GM12878 (cell line): ENCODE results near the gene TXNL4A. TPM values are rescaled to one million over a fixed set of nuclear protein-coding genes. Genes with fewer than 3 reads are reported as not detected.

Experiments used
- CBX3 ChIP-seq: fragments of 200-600 bp; sonication (generic); IDR thresholded peaks from 2 replicates; pipeline ENCODE4 v1.6.1; 2016; ENCODE audit warnings: low read depth, borderline replicate concordance
- JUND ChIP-seq: IDR thresholded peaks from 2 replicates; pipeline ENCODE4 v1.6.1; 2012; ENCODE audit warnings: low read depth, mild to moderate bottlenecking, low read length, improper control_type of control experiment, moderate library complexity
- MYC ChIP-seq: IDR thresholded peaks from 2 replicates; pipeline ENCODE4 v1.6.1; 2011; ENCODE audit warnings: mild to moderate bottlenecking, low read length, moderate library complexity, inconsistent platforms; ENCODE audit not compliant: insufficient read depth, insufficient replicate concordance, insufficient read length, severe bottlenecking
- NR2C2 ChIP-seq: IDR thresholded peaks from 2 replicates; pipeline ENCODE4 v1.6.1; 2011; ENCODE audit warnings: borderline replicate concordance, low read depth; ENCODE audit not compliant: control insufficient read depth, insufficient read length
- POLR2AphosphoS2 ChIP-seq: IDR thresholded peaks from 2 replicates; pipeline ENCODE4 v1.6.1; 2011; ENCODE audit warnings: low read depth, mild to moderate bottlenecking, low read length, improper control_type of control experiment, moderate library complexity
- RB1 ChIP-seq: fragments of 450-650 bp; formaldehyde crosslinking; IDR thresholded peaks from 2 replicates; pipeline ENCODE4 v1.6.1; 2017; ENCODE audit warnings: mild to moderate bottlenecking, borderline replicate concordance
- RELB ChIP-seq: fragments of 450-650 bp; IDR thresholded peaks from 2 replicates; pipeline ENCODE4 v1.6.1; 2017; ENCODE audit warnings: low read depth, mild to moderate bottlenecking, moderate library complexity
- RUNX3 ChIP-seq: IDR thresholded peaks from 2 replicates; pipeline ENCODE4 v1.6.1; 2012; ENCODE audit warnings: low read length, inconsistent platforms
- SMAD1 ChIP-seq: fragments of 450-650 bp; IDR thresholded peaks from 2 replicates; pipeline ENCODE4 v1.6.1; 2018; ENCODE audit warnings: mild to moderate bottlenecking, low read depth; ENCODE audit not compliant: partially characterized antibody
- SMAD5 ChIP-seq: IDR thresholded peaks from 2 replicates; pipeline ENCODE4 v1.6.1; 2016; ENCODE audit warnings: antibody characterized with exemption, low read depth
- TAF1 ChIP-seq: IDR thresholded peaks from 2 replicates; pipeline ENCODE4 v1.6.1; 2011; ENCODE audit warnings: mild to moderate bottlenecking, low read depth, low read length, borderline replicate concordance
- TCF7 ChIP-seq: IDR thresholded peaks from 2 replicates; pipeline ENCODE4 v1.6.1; 2014; ENCODE audit warnings: antibody characterized with exemption, borderline replicate concordance
- ZZZ3 ChIP-seq: IDR thresholded peaks from 2 replicates; pipeline ENCODE4 v1.6.1; 2011; ENCODE audit warnings: low read depth; ENCODE audit not compliant: control insufficient read depth, insufficient read length
- polyA plus RNA-seq, 11 experiments: library from polyadenylated mRNA; depleted of rRNA in 4 of 11; unstranded in 6 of 11; stranded (reverse) in 5 of 11; fragments of >200 nt; fragmentation: Nextera tagmentation in 4 of 11; fragmentation: Illumina TruSeq in 1 of 11; extraction: Ambion mirVana in 4 of 11; extraction: Trizol in 1 of 11; gene quantifications; 1 replicate in 1 of 11; 2 replicates in 10 of 11; pipeline versions ENCODE4 v1.2.1 to v1.2.3, GENCODE V29; 2011 to 2016; ENCODE audit warnings: inconsistent platforms in 2 of 11, missing spikeins in 2 of 11, low read depth in 1 of 11
- total RNA-seq, 4 experiments: library from RNA; depleted of rRNA in 3 of 4; stranded (reverse); fragments of >200 nt in 3 of 4; fragmentation: Illumina TruSeq in 1 of 4; extraction: Trizol in 1 of 4; gene quantifications; 2 replicates each; pipeline versions ENCODE4 v1.2.1 to v1.2.3, GENCODE V29; 2013 to 2021
- TF ChIP-seq, protein P1 (sequence below): fragments of 450-650 bp; IDR thresholded peaks from 2 replicates; pipeline ENCODE4 v1.6.1; 2016; ENCODE audit warnings: mild to moderate bottlenecking
- TF ChIP-seq, protein P2 (sequence below): fragments of 450-650 bp; formaldehyde crosslinking; IDR thresholded peaks from 2 replicates; pipeline ENCODE4 v1.4.0; 2022; ENCODE audit warnings: mild to moderate bottlenecking, moderate library complexity
- TF ChIP-seq, protein P3 (sequence below): fragments of 450-650 bp; IDR thresholded peaks from 2 replicates; pipeline ENCODE4 v1.6.1; 2016; ENCODE audit warnings: mild to moderate bottlenecking, moderate library complexity, borderline replicate concordance

The TXNL4A gene
- total and polyA plus RNA-seq, 10 of the 15 experiments (the other 5 are each of a cell fraction or from before 2014, with no cell fraction given), result 38.4 to 329 (median 128) TPM

GRCh38 chr18:80034068-80034851, 45.9 kb upstream of the TXNL4A start, which contains the start of gene RBFA (continued):
- TF ChIP-seq, protein P1, sequence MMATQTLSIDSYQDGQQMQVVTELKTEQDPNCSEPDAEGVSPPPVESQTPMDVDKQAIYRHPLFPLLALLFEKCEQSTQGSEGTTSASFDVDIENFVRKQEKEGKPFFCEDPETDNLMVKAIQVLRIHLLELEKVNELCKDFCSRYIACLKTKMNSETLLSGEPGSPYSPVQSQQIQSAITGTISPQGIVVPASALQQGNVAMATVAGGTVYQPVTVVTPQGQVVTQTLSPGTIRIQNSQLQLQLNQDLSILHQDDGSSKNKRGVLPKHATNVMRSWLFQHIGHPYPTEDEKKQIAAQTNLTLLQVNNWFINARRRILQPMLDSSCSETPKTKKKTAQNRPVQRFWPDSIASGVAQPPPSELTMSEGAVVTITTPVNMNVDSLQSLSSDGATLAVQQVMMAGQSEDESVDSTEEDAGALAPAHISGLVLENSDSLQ, result no peak
- TF ChIP-seq JUND (no peak), RB1 (peak; percentile 98; the same call in 1 of the 2 replicates), TAF1 (no peak), POLR2AphosphoS2 (0 out of 2 replicates have a peak, but pooled peaks have one; percentile 32), RELB (0 out of 2 replicates have a peak, but pooled peaks have one; percentile 24), MYC (peak; percentile 86), RUNX3 (peak; percentile 80), TCF7 (no peak), NR2C2 (no peak), ZZZ3 (no peak), SMAD1 (no peak), CBX3 (no peak), SMAD5 (0 out of 2 replicates have a peak, but pooled peaks have one; percentile 45)
- TF ChIP-seq, protein P2, sequence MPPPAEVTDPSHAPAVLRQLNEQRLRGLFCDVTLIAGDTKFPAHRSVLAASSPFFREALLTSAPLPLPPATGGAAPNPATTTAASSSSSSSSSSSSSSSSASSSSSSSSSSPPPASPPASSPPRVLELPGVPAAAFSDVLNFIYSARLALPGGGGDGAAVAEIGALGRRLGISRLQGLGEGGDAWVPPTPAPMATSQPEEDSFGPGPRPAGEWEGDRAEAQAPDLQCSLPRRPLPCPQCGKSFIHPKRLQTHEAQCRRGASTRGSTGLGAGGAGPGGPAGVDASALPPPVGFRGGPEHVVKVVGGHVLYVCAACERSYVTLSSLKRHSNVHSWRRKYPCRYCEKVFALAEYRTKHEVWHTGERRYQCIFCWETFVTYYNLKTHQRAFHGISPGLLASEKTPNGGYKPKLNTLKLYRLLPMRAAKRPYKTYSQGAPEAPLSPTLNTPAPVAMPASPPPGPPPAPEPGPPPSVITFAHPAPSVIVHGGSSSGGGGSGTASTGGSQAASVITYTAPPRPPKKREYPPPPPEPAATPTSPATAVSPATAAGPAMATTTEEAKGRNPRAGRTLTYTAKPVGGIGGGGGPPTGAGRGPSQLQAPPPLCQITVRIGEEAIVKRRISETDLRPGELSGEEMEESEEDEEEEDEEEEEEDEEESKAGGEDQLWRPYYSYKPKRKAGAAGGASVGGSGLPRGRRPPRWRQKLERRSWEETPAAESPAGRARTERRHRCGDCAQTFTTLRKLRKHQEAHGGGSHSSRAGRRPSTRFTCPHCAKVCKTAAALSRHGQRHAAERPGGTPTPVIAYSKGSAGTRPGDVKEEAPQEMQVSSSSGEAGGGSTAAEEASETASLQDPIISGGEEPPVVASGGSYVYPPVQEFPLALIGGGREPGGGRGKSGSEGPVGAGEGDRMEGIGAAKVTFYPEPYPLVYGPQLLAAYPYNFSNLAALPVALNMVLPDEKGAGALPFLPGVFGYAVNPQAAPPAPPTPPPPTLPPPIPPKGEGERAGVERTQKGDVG, result no peak
- TF ChIP-seq, protein P3, sequence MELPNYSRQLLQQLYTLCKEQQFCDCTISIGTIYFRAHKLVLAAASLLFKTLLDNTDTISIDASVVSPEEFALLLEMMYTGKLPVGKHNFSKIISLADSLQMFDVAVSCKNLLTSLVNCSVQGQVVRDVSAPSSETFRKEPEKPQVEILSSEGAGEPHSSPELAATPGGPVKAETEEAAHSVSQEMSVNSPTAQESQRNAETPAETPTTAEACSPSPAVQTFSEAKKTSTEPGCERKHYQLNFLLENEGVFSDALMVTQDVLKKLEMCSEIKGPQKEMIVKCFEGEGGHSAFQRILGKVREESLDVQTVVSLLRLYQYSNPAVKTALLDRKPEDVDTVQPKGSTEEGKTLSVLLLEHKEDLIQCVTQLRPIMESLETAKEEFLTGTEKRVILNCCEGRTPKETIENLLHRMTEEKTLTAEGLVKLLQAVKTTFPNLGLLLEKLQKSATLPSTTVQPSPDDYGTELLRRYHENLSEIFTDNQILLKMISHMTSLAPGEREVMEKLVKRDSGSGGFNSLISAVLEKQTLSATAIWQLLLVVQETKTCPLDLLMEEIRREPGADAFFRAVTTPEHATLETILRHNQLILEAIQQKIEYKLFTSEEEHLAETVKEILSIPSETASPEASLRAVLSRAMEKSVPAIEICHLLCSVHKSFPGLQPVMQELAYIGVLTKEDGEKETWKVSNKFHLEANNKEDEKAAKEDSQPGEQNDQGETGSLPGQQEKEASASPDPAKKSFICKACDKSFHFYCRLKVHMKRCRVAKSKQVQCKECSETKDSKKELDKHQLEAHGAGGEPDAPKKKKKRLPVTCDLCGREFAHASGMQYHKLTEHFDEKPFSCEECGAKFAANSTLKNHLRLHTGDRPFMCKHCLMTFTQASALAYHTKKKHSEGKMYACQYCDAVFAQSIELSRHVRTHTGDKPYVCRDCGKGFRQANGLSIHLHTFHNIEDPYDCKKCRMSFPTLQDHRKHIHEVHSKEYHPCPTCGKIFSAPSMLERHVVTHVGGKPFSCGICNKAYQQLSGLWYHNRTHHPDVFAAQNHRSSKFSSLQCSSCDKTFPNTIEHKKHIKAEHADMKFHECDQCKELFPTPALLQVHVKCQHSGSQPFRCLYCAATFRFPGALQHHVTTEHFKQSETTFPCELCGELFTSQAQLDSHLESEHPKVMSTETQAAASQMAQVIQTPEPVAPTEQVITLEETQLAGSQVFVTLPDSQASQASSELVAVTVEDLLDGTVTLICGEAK, result no peak
